SK-N-SH (cell line): ENCODE data around the gene SLC22A15. TPM values are rescaled to one million over a fixed set of nuclear protein-coding genes. Genes with fewer than 3 reads are reported as not detected.

Source experiments
- CTCF ChIA-PET: fragments of 300-600, 350-600 bp; formaldehyde crosslinking; extraction: SDS; loops from one replicate; lab custom pipeline; 2021; lab: Yijun Ruan, JAX
- POLR2A ChIA-PET: fragments of 350-600 bp; sonication (Branson Sonifier 250); formaldehyde crosslinking; extraction: SDS; loops from one replicate; lab custom pipeline; 2020; ENCODE audit warnings: antibody characterized with exemption, inconsistent platforms; lab: Yijun Ruan, JAX
- DNase-seq: peaks from one replicate; pipeline ENCODE4 v3.0.0; 2012
- H2AFZ ChIP-seq: fragments of 200-600 bp; sonication (generic); 2 replicates; pipeline ENCODE4 v1.8.1; 2016; ENCODE audit warnings: antibody characterized with exemption, mild to moderate bottlenecking, low read depth
- H3F3A ChIP-seq: fragments of 200-600 bp; sonication (generic); replicated peaks from 2 replicates; pipeline ENCODE3; 2016; ENCODE audit warnings: antibody characterized with exemption, mild to moderate bottlenecking; ENCODE audit not compliant: insufficient read depth
- H3K27ac ChIP-seq, 2 experiments: fragments of 200-500 bp in 1 of 2; fragments of 200-600 bp in 1 of 2; sonication (Bioruptor generic) in 1 of 2; sonication (generic), shearing (Covaris generic) in 1 of 2; 2 replicates each; pipeline versions ENCODE4 v1.5.1 to v1.6.1; 2014 to 2016; ENCODE audit warnings: low read depth in 2 of 2, inconsistent platforms in 1 of 2, low read length in 1 of 2, mild to moderate bottlenecking in 1 of 2, mixed read lengths in 1 of 2
- H3K27me3 ChIP-seq: fragments of 200-600 bp; sonication (generic), shearing (Covaris generic); 2 replicates; pipeline ENCODE4 v1.6.1; 2016; ENCODE audit warnings: mixed run types; ENCODE audit not compliant: insufficient read depth
- H3K36me3 ChIP-seq, 2 experiments: fragments of 200-500 bp in 1 of 2; fragments of 200-600 bp in 1 of 2; sonication (Bioruptor generic) in 1 of 2; sonication (generic) in 1 of 2; replicated peaks in 1 of 2; 2 replicates each; pipeline versions ENCODE3 to v1.5.1; 2014 to 2016; ENCODE audit warnings: low read length in 1 of 2, mild to moderate bottlenecking in 1 of 2; ENCODE audit not compliant: insufficient read depth in 2 of 2, control insufficient read depth in 1 of 2
- H3K4me1 ChIP-seq, 2 experiments: fragments of 200-500 bp in 1 of 2; fragments of 200-600 bp in 1 of 2; sonication (Bioruptor generic) in 1 of 2; sonication (generic), shearing (Covaris generic) in 1 of 2; 2 replicates each; pipeline versions ENCODE4 v1.5.1 to v1.6.1; 2014 to 2016; ENCODE audit warnings: low read depth in 1 of 2, low read length in 1 of 2, mixed run types in 1 of 2; ENCODE audit not compliant: insufficient read depth in 2 of 2, control insufficient read depth in 1 of 2
- H3K4me2 ChIP-seq: fragments of 200-600 bp; sonication (generic), shearing (Covaris generic); 2 replicates; pipeline ENCODE4 v1.6.1; 2017; ENCODE audit warnings: mixed run types
- H3K4me3 ChIP-seq, 2 experiments: fragments of 200-500 bp in 1 of 2; fragments of 200-600 bp in 1 of 2; sonication (Bioruptor generic) in 1 of 2; sonication (generic), shearing (Covaris generic) in 1 of 2; 2 replicates each; pipeline versions ENCODE4 v1.5.1 to v1.8.1; 2014 to 2016; ENCODE audit warnings: low read depth in 2 of 2, inconsistent platforms in 1 of 2, low read length in 1 of 2, mild to moderate bottlenecking in 1 of 2, mixed read lengths in 1 of 2, moderate library complexity in 1 of 2
- H3K79me2 ChIP-seq: fragments of 200-600 bp; sonication (generic); 2 replicates; pipeline ENCODE4 v1.8.1; 2017; ENCODE audit warnings: mild to moderate bottlenecking; ENCODE audit not compliant: insufficient read depth
- H3K9ac ChIP-seq: fragments of 200-600 bp; sonication (generic); 2 replicates; pipeline ENCODE4 v1.6.1; 2017; ENCODE audit warnings: mixed run types
- H3K9me2 ChIP-seq: fragments of 200-600 bp; sonication (generic); 2 replicates; pipeline ENCODE4 v1.6.1; 2017; ENCODE audit warnings: mixed run types
- H3K9me3 ChIP-seq: fragments of 200-600 bp; sonication (generic); 2 replicates; pipeline ENCODE4 v1.6.1; 2017; ENCODE audit warnings: mixed run types, mild to moderate bottlenecking, moderate library complexity
- H4K20me1 ChIP-seq: fragments of 200-600 bp; sonication (generic); 2 replicates; pipeline ENCODE4 v1.6.1; 2017; ENCODE audit warnings: mild to moderate bottlenecking, mixed run types; ENCODE audit not compliant: insufficient read depth
- CTCF ChIP-seq: fragments of 200-600 bp; sonication (generic); IDR thresholded peaks from 2 replicates; pipeline ENCODE4 v1.6.1; 2017; ENCODE audit warnings: antibody characterized with exemption, mild to moderate bottlenecking, moderate library complexity
- ELF1 ChIP-seq: IDR thresholded peaks from 2 replicates; pipeline ENCODE4 v1.4.0; 2012
- EZH2phosphoT487 ChIP-seq: fragments of 200-600 bp; sonication (generic); IDR thresholded peaks from 2 replicates; pipeline ENCODE4 v1.6.1; 2017; ENCODE audit warnings: low read depth, mixed run types, mild to moderate bottlenecking, antibody characterized with exemption, moderate library complexity, borderline replicate concordance
- FOXJ3 ChIP-seq: sonication (generic); formaldehyde crosslinking; IDR thresholded peaks from 2 replicates; pipeline ENCODE4 v1.5.1; 2020; ENCODE audit warnings: mild to moderate bottlenecking, missing genetic modification reagents
- GATA2 ChIP-seq: sonication (generic); formaldehyde crosslinking; IDR thresholded peaks from 2 replicates; pipeline ENCODE4 v1.5.0; 2020; ENCODE audit warnings: mild to moderate bottlenecking, missing genetic modification reagents
- MAX ChIP-seq: IDR thresholded peaks from 2 replicates; pipeline ENCODE4 v1.4.0; 2012; ENCODE audit warnings: low read depth
- MEF2A ChIP-seq: IDR thresholded peaks from 2 replicates; pipeline ENCODE4 v1.4.0; 2012; ENCODE audit warnings: low read depth, borderline replicate concordance
- NFIC ChIP-seq: IDR thresholded peaks from 2 replicates; pipeline ENCODE4 v1.4.0; 2012; ENCODE audit warnings: borderline replicate concordance
- NRF1 ChIP-seq: IDR thresholded peaks from 2 replicates; pipeline ENCODE4 v1.6.1; 2012; ENCODE audit warnings: low read depth, mild to moderate bottlenecking, low read length
- RAD21 ChIP-seq: IDR thresholded peaks from 2 replicates; pipeline ENCODE4 v1.6.1; 2012; ENCODE audit warnings: mild to moderate bottlenecking, low read length
- RCOR1 ChIP-seq: fragments of 150-350 bp; IDR thresholded peaks from 2 replicates; pipeline ENCODE4 v1.6.1; 2017; ENCODE audit warnings: antibody characterized with exemption, low read length
- RXRA ChIP-seq: IDR thresholded peaks from 2 replicates; pipeline ENCODE4 v1.4.0; 2012; ENCODE audit warnings: low read depth, mild to moderate bottlenecking, borderline replicate concordance
- TAF1 ChIP-seq: IDR thresholded peaks from 2 replicates; pipeline ENCODE4 v1.6.1; 2012; ENCODE audit warnings: low read depth, mild to moderate bottlenecking, low read length, moderate library complexity, borderline replicate concordance
- TCF12 ChIP-seq: IDR thresholded peaks from 2 replicates; pipeline ENCODE4 v1.4.0; 2012
- TEAD4 ChIP-seq: IDR thresholded peaks from 2 replicates; pipeline ENCODE4 v1.4.0; 2012; ENCODE audit warnings: mild to moderate bottlenecking, borderline replicate concordance; ENCODE audit not compliant: insufficient read depth
- USF2 ChIP-seq: fragments of 150-350 bp; IDR thresholded peaks from 2 replicates; pipeline ENCODE4 v1.6.1; 2017; ENCODE audit warnings: antibody characterized with exemption, low read length, low read depth, borderline replicate concordance
- WGBS: methylation state at CpG from one replicate; pipeline ENCODE4 v1.1.6; 2017; ENCODE audit warnings: low lambda C conversion rate; 5-methylcytosine and 5-hydroxymethylcytosine counted together
- polyA plus RNA-seq, 3 experiments: library from polyadenylated mRNA; depleted of rRNA; stranded (reverse); fragments of >200 nt; gene quantifications; 2 replicates each; pipeline ENCODE4 v1.2.3, GENCODE V29; 2012
- TF ChIP-seq, protein P1 (sequence below): IDR thresholded peaks from 2 replicates; pipeline ENCODE4 v1.6.1; 2012; ENCODE audit warnings: mild to moderate bottlenecking, low read depth, low read length, moderate library complexity
- TF ChIP-seq, protein P2 (sequence below): IDR thresholded peaks from 2 replicates; pipeline ENCODE4 v1.4.0; 2012; ENCODE audit warnings: low read depth, borderline replicate concordance

Gene SLC22A15
- polyA plus RNA-seq, 1 of the 3 experiments (the other 2 are of a cell fraction): 0.13 TPM

GRCh38 chr1:115982400-115982799, 6.1 kb downstream of the SLC22A15 start:
- ChIA-PET POLR2A (no interaction called here), CTCF (interaction anchor here (1.0 to 4.7 kb wide), 15 partner anchors 9 to 517 kb away, joined by 3 to 87 read pairs (median 7); no protein-coding TSS in a partner anchor)
- no peak for DNase-seq
- Histone ChIP-seq H3K9ac (no peak overlapping the region), H3F3A (no peaks in the 10 kb centered on the region), H3K9me3 (no peaks in the 10 kb centered on the region), H3K79me2 (no peaks in the 10 kb centered on the region), H4K20me1 (no peaks in the 10 kb centered on the region), H3K27me3 (no peaks in the 10 kb centered on the region), H3K4me2 (no peak overlapping the region), H3K4me3 (no peak overlapping the region), H3K27ac (no peak overlapping the region), H2AFZ (no peak overlapping the region), H3K9me2 (no peaks in the 10 kb centered on the region), H3K4me1 (no peaks in the 10 kb centered on the region; a peak in 1 of 4 replicates), H3K36me3 (no peaks in the 10 kb centered on the region)
- TF ChIP-seq, protein P1, sequence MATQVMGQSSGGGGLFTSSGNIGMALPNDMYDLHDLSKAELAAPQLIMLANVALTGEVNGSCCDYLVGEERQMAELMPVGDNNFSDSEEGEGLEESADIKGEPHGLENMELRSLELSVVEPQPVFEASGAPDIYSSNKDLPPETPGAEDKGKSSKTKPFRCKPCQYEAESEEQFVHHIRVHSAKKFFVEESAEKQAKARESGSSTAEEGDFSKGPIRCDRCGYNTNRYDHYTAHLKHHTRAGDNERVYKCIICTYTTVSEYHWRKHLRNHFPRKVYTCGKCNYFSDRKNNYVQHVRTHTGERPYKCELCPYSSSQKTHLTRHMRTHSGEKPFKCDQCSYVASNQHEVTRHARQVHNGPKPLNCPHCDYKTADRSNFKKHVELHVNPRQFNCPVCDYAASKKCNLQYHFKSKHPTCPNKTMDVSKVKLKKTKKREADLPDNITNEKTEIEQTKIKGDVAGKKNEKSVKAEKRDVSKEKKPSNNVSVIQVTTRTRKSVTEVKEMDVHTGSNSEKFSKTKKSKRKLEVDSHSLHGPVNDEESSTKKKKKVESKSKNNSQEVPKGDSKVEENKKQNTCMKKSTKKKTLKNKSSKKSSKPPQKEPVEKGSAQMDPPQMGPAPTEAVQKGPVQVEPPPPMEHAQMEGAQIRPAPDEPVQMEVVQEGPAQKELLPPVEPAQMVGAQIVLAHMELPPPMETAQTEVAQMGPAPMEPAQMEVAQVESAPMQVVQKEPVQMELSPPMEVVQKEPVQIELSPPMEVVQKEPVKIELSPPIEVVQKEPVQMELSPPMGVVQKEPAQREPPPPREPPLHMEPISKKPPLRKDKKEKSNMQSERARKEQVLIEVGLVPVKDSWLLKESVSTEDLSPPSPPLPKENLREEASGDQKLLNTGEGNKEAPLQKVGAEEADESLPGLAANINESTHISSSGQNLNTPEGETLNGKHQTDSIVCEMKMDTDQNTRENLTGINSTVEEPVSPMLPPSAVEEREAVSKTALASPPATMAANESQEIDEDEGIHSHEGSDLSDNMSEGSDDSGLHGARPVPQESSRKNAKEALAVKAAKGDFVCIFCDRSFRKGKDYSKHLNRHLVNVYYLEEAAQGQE: no peak
- TF ChIP-seq NRF1 (no peak), EZH2phosphoT487 (no peak), ELF1 (no peak), MEF2A (no peak), NFIC (no peak), RCOR1 (no peak), TEAD4 (no peak), FOXJ3 (CRISPR knock-in tag) (no peak), GATA2 (no peak), MAX (no peak), CTCF (no peak), RXRA (no peak), USF2 (no peak), RAD21 (no peak), TAF1 (no peak), TCF12 (no peak)
- TF ChIP-seq, protein P2, sequence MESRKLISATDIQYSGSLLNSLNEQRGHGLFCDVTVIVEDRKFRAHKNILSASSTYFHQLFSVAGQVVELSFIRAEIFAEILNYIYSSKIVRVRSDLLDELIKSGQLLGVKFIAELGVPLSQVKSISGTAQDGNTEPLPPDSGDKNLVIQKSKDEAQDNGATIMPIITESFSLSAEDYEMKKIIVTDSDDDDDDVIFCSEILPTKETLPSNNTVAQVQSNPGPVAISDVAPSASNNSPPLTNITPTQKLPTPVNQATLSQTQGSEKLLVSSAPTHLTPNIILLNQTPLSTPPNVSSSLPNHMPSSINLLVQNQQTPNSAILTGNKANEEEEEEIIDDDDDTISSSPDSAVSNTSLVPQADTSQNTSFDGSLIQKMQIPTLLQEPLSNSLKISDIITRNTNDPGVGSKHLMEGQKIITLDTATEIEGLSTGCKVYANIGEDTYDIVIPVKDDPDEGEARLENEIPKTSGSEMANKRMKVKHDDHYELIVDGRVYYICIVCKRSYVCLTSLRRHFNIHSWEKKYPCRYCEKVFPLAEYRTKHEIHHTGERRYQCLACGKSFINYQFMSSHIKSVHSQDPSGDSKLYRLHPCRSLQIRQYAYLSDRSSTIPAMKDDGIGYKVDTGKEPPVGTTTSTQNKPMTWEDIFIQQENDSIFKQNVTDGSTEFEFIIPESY: no peak
- WGBS: 31% methylated on average over 3 of the region's 3 CpGs
